ENCODE results near the gene RNF144B.

RNF144B gene

GRCh38 chr6:18371656-18372055 is 15.5 kb upstream of the RNF144B start:
- no peak overlapping the region for H3K27ac ChIP-seq (ENCODE audit: low read depth, low read length)
- H3K9me3 ChIP-seq (ENCODE audit: control insufficient read depth, insufficient read depth, low read depth, low read length) = no peaks in the 10 kb centered on the region
- no peaks in the 10 kb centered on the region for H3K4me1 ChIP-seq (ENCODE audit: control insufficient read depth, insufficient read depth, low read length)
- no peak overlapping the region for H3K4me3 ChIP-seq (ENCODE audit: low read depth, low read length)
- H3K36me3 ChIP-seq (ENCODE audit: control insufficient read depth, insufficient read depth, low read length) = no peaks in the 10 kb centered on the region
- no peak overlapping the region for H3K9ac ChIP-seq (ENCODE audit: low read length)
- no peaks in the 10 kb centered on the region for H3K27me3 ChIP-seq (ENCODE audit: control insufficient read depth, insufficient read depth, low read length)

DNA sequence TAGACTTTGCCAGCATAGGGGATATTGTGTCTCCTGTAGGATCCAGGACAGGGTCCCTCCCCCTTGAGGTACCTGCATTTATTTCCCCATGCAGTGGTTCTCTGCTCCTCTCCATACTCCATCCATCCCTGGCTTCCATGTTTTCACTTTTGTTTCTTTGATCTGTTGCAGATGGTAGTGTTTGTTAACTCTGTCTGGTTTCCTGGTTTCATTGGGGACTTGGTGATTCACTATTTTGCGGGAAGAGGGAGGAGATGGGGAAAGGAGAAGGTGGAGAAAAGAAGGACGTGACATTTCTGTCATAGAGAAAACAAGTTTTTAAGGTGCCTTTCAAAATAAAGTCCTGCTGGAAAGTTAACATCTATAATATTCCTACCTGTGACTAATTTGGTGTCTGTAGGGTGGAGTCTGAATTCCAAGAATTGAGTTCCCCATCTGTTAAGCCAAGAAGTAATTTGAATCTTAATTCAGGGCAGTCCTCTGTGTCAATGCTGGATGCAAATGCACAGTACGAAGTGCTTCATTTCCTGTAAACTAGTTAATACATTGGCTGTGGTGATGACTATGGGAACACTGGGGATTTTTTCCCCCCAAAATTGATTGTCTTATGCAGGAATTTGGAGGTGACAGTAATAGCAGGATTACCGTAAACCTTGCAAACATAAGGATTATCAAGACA is 6.9 kb upstream of the RNF144B start:
- H3K9me3 ChIP-seq (ENCODE audit: control insufficient read depth, insufficient read depth, low read depth, low read length) = no peaks in the 10 kb centered on the region
- H3K4me3 ChIP-seq (ENCODE audit: low read depth, low read length) = no peak overlapping the region
- H3K4me1 ChIP-seq (ENCODE audit: control insufficient read depth, insufficient read depth, low read length) = no peaks in the 10 kb centered on the region
- H3K9ac ChIP-seq (ENCODE audit: low read length) = no peak overlapping the region
- no peaks in the 10 kb centered on the region for H3K27me3 ChIP-seq (ENCODE audit: control insufficient read depth, insufficient read depth, low read length)
- H3K27ac ChIP-seq (ENCODE audit: low read depth, low read length) = no peak overlapping the region
- H3K36me3 ChIP-seq (ENCODE audit: control insufficient read depth, insufficient read depth, low read length) = no peaks in the 10 kb centered on the region

- no peaks in the 10 kb centered on the region for H3K4me1 ChIP-seq (ENCODE audit: control insufficient read depth, insufficient read depth, low read length)
- H3K4me3 ChIP-seq (ENCODE audit: low read depth, low read length) = no peak overlapping the region
- no peak overlapping the region for H3K27ac ChIP-seq (ENCODE audit: low read depth, low read length)
Observed at GRCh38 chr6:18380851-18381250, 6.3 kb upstream of the RNF144B start.

DNA sequence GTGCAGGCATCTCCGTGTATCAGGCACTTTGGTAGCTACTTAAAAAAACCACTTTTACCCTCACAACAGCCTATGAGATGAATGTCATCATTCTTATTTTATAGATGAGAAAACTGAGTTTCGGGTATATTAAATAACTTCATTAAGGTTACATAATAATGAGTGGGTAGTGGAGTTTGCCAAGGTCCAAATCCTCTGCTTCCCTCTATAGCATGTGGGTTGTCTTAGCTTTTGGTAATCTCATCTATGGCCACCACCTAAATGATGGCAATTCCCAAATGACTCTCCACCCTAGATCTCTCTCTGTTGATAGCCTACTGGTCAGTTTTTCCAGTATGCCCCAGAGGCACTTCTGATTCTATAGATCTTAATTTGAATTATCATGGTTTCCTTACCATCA is 3.7 kb upstream of the RNF144B start:
- peaks cover 11% of the 10 kb centered on the region for H3K4me1 ChIP-seq (ENCODE audit: control insufficient read depth, insufficient read depth, low read length)
- H3K4me3 ChIP-seq (ENCODE audit: low read depth, low read length) = no peak overlapping the region
- H3K27ac ChIP-seq (ENCODE audit: low read depth, low read length) = no peak overlapping the region
- H3K9me3 ChIP-seq (ENCODE audit: control insufficient read depth, insufficient read depth, low read depth, low read length) = no peaks in the 10 kb centered on the region
- peaks cover 4% of the 10 kb centered on the region; the same call in 1 of the 2 replicates for H3K27me3 ChIP-seq (ENCODE audit: control insufficient read depth, insufficient read depth, low read length)
- no peaks in the 10 kb centered on the region for H3K36me3 ChIP-seq (ENCODE audit: control insufficient read depth, insufficient read depth, low read length)
- no peak overlapping the region for H3K9ac ChIP-seq (ENCODE audit: low read length)

More at GRCh38 chr6:18380851-18381250, 6.3 kb upstream of the RNF144B start:
- Histone ChIP-seq H3K36me3 (ENCODE audit: control insufficient read depth, insufficient read depth, low read length) (no peaks in the 10 kb centered on the region), H3K9me3 (ENCODE audit: control insufficient read depth, insufficient read depth, low read depth, low read length) (no peaks in the 10 kb centered on the region), H3K27me3 (ENCODE audit: control insufficient read depth, insufficient read depth, low read length) (no peaks in the 10 kb centered on the region), H3K9ac (ENCODE audit: low read length) (no peak overlapping the region)

DNA sequence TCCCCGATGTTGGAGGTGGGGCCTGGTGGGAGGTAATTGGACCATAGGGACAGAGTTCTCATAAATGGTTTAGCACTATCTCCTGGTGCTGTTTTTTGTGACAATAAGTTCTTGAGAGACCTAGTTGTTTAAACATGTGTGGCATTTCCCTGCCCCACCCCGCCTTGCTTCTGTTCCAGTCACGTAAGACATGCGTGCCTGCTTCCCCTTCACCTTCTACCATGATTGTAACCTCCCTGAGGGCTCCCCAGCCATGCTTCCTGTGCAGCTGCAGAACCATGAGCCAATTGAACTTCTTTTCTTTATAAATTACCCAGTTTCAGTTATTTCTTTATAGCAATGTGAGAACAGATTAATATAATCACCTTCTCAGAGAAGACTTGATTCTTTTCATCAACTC is 2.5 kb upstream of the RNF144B start:
- no peaks in the 10 kb centered on the region for H3K36me3 ChIP-seq (ENCODE audit: control insufficient read depth, insufficient read depth, low read length)
- peaks cover 4% of the 10 kb centered on the region; the same call in 1 of the 2 replicates for H3K27me3 ChIP-seq (ENCODE audit: control insufficient read depth, insufficient read depth, low read length)
- H3K27ac ChIP-seq (ENCODE audit: low read depth, low read length) = no peak overlapping the region
- H3K4me3 ChIP-seq (ENCODE audit: low read depth, low read length) = no peak overlapping the region
- H3K4me1 ChIP-seq (ENCODE audit: control insufficient read depth, insufficient read depth, low read length) = peaks cover 22% of the 10 kb centered on the region
- no peaks in the 10 kb centered on the region for H3K9me3 ChIP-seq (ENCODE audit: control insufficient read depth, insufficient read depth, low read depth, low read length)
- no peak overlapping the region for H3K9ac ChIP-seq (ENCODE audit: low read length)

GRCh38 chr6:18386298-18386976 is 713 bp upstream of the RNF144B start:
- peak overlapping the region; percentile 69 for H3K4me3 ChIP-seq (ENCODE audit: low read depth, low read length)
- peaks cover 4% of the 10 kb centered on the region; the same call in 1 of the 2 replicates for H3K27me3 ChIP-seq (ENCODE audit: control insufficient read depth, insufficient read depth, low read length)
- no peak overlapping the region for H3K9ac ChIP-seq (ENCODE audit: low read length)
- H3K4me1 ChIP-seq (ENCODE audit: control insufficient read depth, insufficient read depth, low read length) = peaks cover 25% of the 10 kb centered on the region
- H3K27ac ChIP-seq (ENCODE audit: low read depth, low read length) = no peak overlapping the region
- no peaks in the 10 kb centered on the region for H3K36me3 ChIP-seq (ENCODE audit: control insufficient read depth, insufficient read depth, low read length)
- no peaks in the 10 kb centered on the region for H3K9me3 ChIP-seq (ENCODE audit: control insufficient read depth, insufficient read depth, low read depth, low read length)

DNA sequence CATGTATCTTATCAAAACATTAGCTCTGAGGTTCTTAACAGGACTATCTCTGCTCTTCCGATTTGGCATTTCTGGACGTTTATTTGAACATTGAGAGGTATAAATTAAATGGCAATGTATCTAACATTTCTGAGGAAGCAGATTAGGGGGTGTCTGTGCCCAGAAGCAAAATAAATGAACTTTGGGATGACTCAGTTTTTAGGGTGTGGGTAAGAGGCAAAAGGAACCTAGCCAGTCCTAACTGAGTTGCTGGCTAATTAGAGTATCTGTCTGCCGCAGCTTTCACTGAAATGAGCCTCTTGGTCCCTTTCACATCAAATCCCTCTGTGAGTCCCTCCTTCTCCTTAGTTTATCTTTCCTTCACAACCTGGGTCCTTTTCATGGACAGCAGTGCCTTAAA is 1.1 kb downstream of the RNF144B start:
- H3K36me3 ChIP-seq (ENCODE audit: control insufficient read depth, insufficient read depth, low read length) = no peaks in the 10 kb centered on the region
- no peaks in the 10 kb centered on the region for H3K9me3 ChIP-seq (ENCODE audit: control insufficient read depth, insufficient read depth, low read depth, low read length)
- peaks cover 4% of the 10 kb centered on the region; the same call in 1 of the 2 replicates for H3K27me3 ChIP-seq (ENCODE audit: control insufficient read depth, insufficient read depth, low read length)
- no peak overlapping the region for H3K27ac ChIP-seq (ENCODE audit: low read depth, low read length)
- H3K4me3 ChIP-seq (ENCODE audit: low read depth, low read length) = peak overlapping the region; percentile 69
- H3K4me1 ChIP-seq (ENCODE audit: control insufficient read depth, insufficient read depth, low read length) = peaks cover 25% of the 10 kb centered on the region
- H3K9ac ChIP-seq (ENCODE audit: low read length) = no peak overlapping the region

DNA sequence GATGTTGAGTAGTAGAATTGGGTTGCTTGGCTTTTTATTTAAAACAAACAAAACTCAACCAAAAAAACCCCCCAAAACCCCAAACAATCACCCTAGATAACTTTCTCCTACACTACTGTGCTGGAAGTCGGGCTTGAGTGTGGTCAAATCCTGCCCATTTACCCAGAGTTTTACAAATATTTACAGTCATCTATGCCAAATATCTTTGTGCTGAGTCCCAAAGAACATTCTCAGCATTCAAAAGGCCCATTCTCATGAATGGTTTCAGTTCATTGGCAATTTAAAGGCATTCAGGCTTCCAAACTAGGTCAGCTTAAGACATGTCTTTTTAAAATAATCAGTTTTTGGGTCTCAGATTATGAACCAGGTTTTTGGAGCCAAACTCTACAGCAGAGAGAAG is 1.8 kb downstream of the RNF144B start:
- H3K4me1 ChIP-seq (ENCODE audit: control insufficient read depth, insufficient read depth, low read length) = peaks cover 25% of the 10 kb centered on the region
- H3K9ac ChIP-seq (ENCODE audit: low read length) = no peak overlapping the region
- H3K27me3 ChIP-seq (ENCODE audit: control insufficient read depth, insufficient read depth, low read length) = peaks cover 4% of the 10 kb centered on the region; the same call in 1 of the 2 replicates
- no peaks in the 10 kb centered on the region for H3K9me3 ChIP-seq (ENCODE audit: control insufficient read depth, insufficient read depth, low read depth, low read length)
- no peaks in the 10 kb centered on the region for H3K36me3 ChIP-seq (ENCODE audit: control insufficient read depth, insufficient read depth, low read length)
- H3K27ac ChIP-seq (ENCODE audit: low read depth, low read length) = no peak overlapping the region
- peak overlapping the region; percentile 1; the same call in 1 of the 2 replicates for H3K4me3 ChIP-seq (ENCODE audit: low read depth, low read length)

GRCh38 chr6:18389479-18389878 is 2.3 kb downstream of the RNF144B start:
- Histone ChIP-seq H3K27ac (ENCODE audit: low read depth, low read length) (no peak overlapping the region), H3K27me3 (ENCODE audit: control insufficient read depth, insufficient read depth, low read length) (peaks cover 4% of the 10 kb centered on the region; the same call in 1 of the 2 replicates), H3K9ac (ENCODE audit: low read length) (no peak overlapping the region), H3K4me3 (ENCODE audit: low read depth, low read length) (peak overlapping the region; percentile 1; the same call in 1 of the 2 replicates), H3K9me3 (ENCODE audit: control insufficient read depth, insufficient read depth, low read depth, low read length) (no peaks in the 10 kb centered on the region), H3K4me1 (ENCODE audit: control insufficient read depth, insufficient read depth, low read length) (peaks cover 26% of the 10 kb centered on the region), H3K36me3 (ENCODE audit: control insufficient read depth, insufficient read depth, low read length) (no peaks in the 10 kb centered on the region)

- no peak overlapping the region for H3K9ac ChIP-seq (ENCODE audit: low read length)
- H3K4me1 ChIP-seq (ENCODE audit: control insufficient read depth, insufficient read depth, low read length) = peaks cover 36% of the 10 kb centered on the region
- H3K4me3 ChIP-seq (ENCODE audit: low read depth, low read length) = no peak overlapping the region
- no peak overlapping the region for H3K27ac ChIP-seq (ENCODE audit: low read depth, low read length)
- no peaks in the 10 kb centered on the region for H3K36me3 ChIP-seq (ENCODE audit: control insufficient read depth, insufficient read depth, low read length)
- no peaks in the 10 kb centered on the region for H3K9me3 ChIP-seq (ENCODE audit: control insufficient read depth, insufficient read depth, low read depth, low read length)
- peaks cover 4% of the 10 kb centered on the region; the same call in 1 of the 2 replicates for H3K27me3 ChIP-seq (ENCODE audit: control insufficient read depth, insufficient read depth, low read length)
Observed at GRCh38 chr6:18390476-18390875, 3.3 kb downstream of the RNF144B start.

GRCh38 chr6:18391023-18391422 is 3.9 kb downstream of the RNF144B start:
- Histone ChIP-seq H3K36me3 (ENCODE audit: control insufficient read depth, insufficient read depth, low read length) (no peaks in the 10 kb centered on the region), H3K4me1 (ENCODE audit: control insufficient read depth, insufficient read depth, low read length) (peaks cover 40% of the 10 kb centered on the region), H3K4me3 (ENCODE audit: low read depth, low read length) (no peak overlapping the region), H3K27me3 (ENCODE audit: control insufficient read depth, insufficient read depth, low read length) (peaks cover 4% of the 10 kb centered on the region; the same call in 1 of the 2 replicates), H3K9me3 (ENCODE audit: control insufficient read depth, insufficient read depth, low read depth, low read length) (no peaks in the 10 kb centered on the region), H3K27ac (ENCODE audit: low read depth, low read length) (no peak overlapping the region), H3K9ac (ENCODE audit: low read length) (no peak overlapping the region)

Measured in HUES6 (cell line).